GM12872 (cell line): Measurements from ENCODE around the gene WWC1.

Experiments
- TF ChIP-seq, protein P1 (sequence below): IDR thresholded peaks from 3 replicates; pipeline ENCODE4 v1.5.1; 2011; ENCODE audit warnings: low read depth, mild to moderate bottlenecking, low read length, moderate library complexity; ENCODE audit not compliant: insufficient read depth

The WWC1 gene

DNA sequence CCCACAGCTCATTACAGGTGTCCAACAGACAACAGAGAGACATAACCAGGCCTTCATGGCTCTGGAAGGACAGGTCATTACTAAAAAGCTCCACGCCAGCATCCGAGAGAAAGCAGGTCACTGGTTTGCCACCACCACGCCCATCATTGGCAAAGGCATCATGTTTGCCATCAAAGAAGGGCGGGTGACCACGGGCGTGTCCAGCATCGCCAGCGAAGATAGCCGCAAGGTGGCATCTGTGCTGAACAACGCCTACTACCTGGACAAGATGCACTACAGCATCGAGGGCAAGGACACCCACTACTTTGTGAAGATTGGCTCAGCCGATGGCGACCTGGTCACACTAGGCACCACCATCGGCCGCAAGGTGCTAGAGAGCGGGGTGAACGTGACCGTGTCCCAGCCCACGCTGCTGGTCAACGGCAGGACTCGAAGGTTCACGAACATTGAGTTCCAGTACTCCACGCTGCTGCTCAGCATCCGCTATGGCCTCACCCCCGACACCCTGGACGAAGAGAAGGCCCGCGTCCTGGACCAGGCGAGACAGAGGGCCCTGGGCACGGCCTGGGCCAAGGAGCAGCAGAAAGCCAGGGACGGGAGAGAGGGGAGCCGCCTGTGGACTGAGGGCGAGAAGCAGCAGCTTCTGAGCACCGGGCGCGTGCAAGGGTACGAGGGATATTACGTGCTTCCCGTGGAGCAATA lies 29.3 kb upstream of the WWC1 start:
- TF ChIP-seq, protein P1, sequence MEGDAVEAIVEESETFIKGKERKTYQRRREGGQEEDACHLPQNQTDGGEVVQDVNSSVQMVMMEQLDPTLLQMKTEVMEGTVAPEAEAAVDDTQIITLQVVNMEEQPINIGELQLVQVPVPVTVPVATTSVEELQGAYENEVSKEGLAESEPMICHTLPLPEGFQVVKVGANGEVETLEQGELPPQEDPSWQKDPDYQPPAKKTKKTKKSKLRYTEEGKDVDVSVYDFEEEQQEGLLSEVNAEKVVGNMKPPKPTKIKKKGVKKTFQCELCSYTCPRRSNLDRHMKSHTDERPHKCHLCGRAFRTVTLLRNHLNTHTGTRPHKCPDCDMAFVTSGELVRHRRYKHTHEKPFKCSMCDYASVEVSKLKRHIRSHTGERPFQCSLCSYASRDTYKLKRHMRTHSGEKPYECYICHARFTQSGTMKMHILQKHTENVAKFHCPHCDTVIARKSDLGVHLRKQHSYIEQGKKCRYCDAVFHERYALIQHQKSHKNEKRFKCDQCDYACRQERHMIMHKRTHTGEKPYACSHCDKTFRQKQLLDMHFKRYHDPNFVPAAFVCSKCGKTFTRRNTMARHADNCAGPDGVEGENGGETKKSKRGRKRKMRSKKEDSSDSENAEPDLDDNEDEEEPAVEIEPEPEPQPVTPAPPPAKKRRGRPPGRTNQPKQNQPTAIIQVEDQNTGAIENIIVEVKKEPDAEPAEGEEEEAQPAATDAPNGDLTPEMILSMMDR: no peak

- TF ChIP-seq, protein P1: no peak
Measured at GRCh38 chr5:168263121-168263520, 28.3 kb upstream of the WWC1 start.

DNA sequence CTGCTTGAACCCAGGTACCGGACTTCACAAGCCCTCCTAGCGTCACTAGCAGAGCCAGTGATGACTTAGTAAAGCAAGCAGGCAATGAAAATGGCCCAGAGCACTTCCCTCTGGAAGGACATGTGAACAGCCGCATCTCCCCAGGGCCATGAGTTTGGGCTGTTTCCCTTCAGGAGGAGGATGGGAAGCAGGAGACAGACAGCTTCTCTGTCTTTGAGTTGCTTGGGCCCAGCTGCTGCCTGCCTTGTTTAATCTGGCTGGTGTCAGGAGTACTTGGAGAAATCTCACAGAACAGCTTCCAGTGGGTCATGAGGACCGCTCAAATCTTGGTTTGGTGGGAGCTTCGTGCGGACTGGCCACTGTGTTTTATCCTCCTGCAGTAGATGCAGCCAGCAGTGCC lies 25.4 kb upstream of the WWC1 start:
- TF ChIP-seq, protein P1: no peak

GRCh38 chr5:168268949-168269936 lies 22.2 kb upstream of the WWC1 start:
- TF ChIP-seq, protein P1: peak; percentile 80

- TF ChIP-seq, protein P1: 0 out of 3 replicates have a peak, but pooled peaks have one; percentile 1
Measured at GRCh38 chr5:168269937-168270330, 21.5 kb upstream of the WWC1 start.

DNA sequence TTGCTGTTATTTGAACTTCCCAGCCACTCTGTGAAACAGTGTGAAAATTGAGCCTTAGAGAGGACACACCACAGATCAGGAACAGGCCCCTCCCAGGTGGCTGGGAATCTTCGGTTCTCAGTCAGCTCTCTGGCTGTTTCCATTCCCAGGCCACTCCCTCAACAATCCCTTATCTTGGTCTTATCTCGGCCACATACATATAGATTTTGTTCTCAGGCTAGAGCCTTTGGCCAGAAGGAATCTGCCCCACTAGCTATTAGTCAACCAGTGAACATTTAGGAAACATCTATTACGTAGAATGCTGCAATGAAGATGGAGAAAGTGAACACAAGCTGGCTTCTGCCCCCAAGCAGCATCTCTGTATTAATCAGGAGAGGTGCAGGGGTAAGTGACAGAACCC lies 21.0 kb upstream of the WWC1 start:
- TF ChIP-seq, protein P1: no peak
